NCI-H2196 treated with DMSO at 0.1 percent for 48 hours (cell line): ENCODE measurements around the gene FAM124B.
"Not testable (repeated sequence)": the region's sequence is repeated elsewhere in the genome, so short reads cannot be mapped to it uniquely, and the experiment has no call there.

Source experiments
- DNase-seq: peaks from one replicate; lab custom pipeline; 2025; ENCODE audit not compliant: unreplicated experiment; lab: John Stamatoyannopoulos, UW

Gene FAM124B

GRCh38 chr2:224382280-224382647 is 19.6 kb downstream of the FAM124B start:
- not testable (repeated sequence) for DNase-seq

GRCh38 chr2:224381521-224382279 is 20.2 kb downstream of the FAM124B start:
- no peak for DNase-seq

- DNase-seq: no peak
Measured at GRCh38 chr2:224379986-224380385, 21.9 kb downstream of the FAM124B start.

GRCh38 chr2:224379172-224379571 is 22.7 kb downstream of the FAM124B start:
- no peak for DNase-seq

GRCh38 chr2:224378701-224379097 is 23.2 kb downstream of the FAM124B start:
- no peak for DNase-seq

GRCh38 chr2:224377751-224378700 is 23.9 kb downstream of the FAM124B start:
- no peak for DNase-seq

- DNase-seq: no peak
Measured at GRCh38 chr2:224372641-224373040, 29.3 kb downstream of the FAM124B start.

GRCh38 chr2:224369028-224369632 is 32.8 kb downstream of the FAM124B start:
- DNase-seq: peak; percentile 10

GRCh38 chr2:224366267-224366844 is 35.6 kb downstream of the FAM124B start:
- no peak for DNase-seq

GRCh38 chr2:224365331-224365730 is 36.6 kb downstream of the FAM124B start:
- DNase-seq: no peak

- no peak for DNase-seq
Measured at GRCh38 chr2:224363281-224363680, 38.6 kb downstream of the FAM124B start.

- no peak for DNase-seq
Measured at GRCh38 chr2:224362094-224362493, 39.8 kb downstream of the FAM124B start.

- DNase-seq: no peak
Measured at GRCh38 chr2:224360801-224361251, 41.1 kb downstream of the FAM124B start.

- DNase-seq: no peak
Measured at GRCh38 chr2:224359569-224359968, 42.3 kb downstream of the FAM124B start.

GRCh38 chr2:224357098-224357901 is 44.6 kb downstream of the FAM124B start:
- peak; percentile 36 for DNase-seq

- DNase-seq: no peak
Measured at GRCh38 chr2:224354632-224355211, 47.2 kb downstream of the FAM124B start.

GRCh38 chr2:224350703-224351102 is 51.2 kb downstream of the FAM124B start:
- no peak for DNase-seq

- DNase-seq: no peak
Measured at GRCh38 chr2:224349396-224349795, 52.5 kb downstream of the FAM124B start.

- no peak for DNase-seq
Measured at GRCh38 chr2:224347176-224348051, 54.5 kb downstream of the FAM124B start.
